HG03558 (cell line): ENCODE measurements around the gene BTN3A1.
"Not testable (repeated sequence)": the region's sequence is repeated elsewhere in the genome, so short reads cannot be mapped to it uniquely, and the experiment has no call there.

Experiments used
- ATAC-seq: cut with Tn5 transposase; IDR thresholded peaks from one replicate; pipeline ENCODE4 v1.9.1; 2021; ENCODE audit warnings: moderate number of reproducible peaks; ENCODE audit not compliant: unreplicated experiment; ENCODE audit errors: extremely low read depth

The BTN3A1 gene

GRCh38 chr6:26437550-26437949 lies 35.5 kb downstream of the BTN3A1 start:
- ATAC-seq, result no peak

GRCh38 chr6:26438000-26438399 lies 35.9 kb downstream of the BTN3A1 start:
- ATAC-seq, result no peak

DNA sequence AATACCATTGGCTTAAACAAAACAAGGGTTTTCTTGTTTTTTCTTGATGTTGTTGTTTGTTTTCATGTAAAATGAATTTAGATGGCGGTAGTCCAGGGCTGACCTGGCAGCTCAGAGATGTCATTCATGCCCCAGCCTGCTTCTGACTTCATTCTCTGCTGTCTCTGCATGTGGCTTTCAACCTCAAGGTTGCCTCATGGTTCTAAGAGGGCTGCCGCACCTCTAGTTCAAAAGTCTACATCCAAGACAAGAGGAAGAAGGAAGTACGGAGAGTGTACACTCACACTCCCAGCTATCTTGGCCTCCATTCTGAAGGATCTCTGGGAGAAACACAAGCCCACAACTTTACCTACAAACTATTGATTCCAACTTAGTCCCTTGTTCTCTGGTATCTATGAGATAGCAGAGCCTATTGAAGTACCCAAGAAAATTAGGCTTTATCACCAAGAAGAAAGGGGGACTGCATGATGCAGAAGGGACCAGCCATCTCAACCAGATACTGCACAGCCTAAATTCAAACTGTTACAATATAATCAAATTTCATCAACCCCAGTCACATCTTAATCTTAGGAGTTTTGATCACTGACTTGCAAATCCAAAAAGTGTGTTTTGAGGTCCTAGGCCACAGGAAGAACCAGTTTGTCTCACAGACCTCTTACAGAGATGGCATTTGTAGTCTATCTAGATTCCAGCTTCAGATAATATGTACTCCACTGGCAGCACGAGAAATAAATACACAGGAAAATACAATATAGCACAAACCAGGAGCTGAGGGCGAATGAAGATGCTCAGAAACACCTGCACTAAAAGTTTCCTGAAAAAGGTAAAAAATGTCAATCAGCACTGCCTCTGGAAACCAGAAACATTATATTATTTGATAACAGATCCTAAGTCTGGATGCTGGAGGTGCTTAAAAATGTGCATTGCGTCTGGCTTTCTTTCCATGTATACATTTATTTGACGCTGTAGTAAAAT lies 37.4 kb downstream of the BTN3A1 start:
- ATAC-seq, result no peak

GRCh38 chr6:26440977-26441358 lies 38.9 kb downstream of the BTN3A1 start:
- ATAC-seq, result no peak

DNA sequence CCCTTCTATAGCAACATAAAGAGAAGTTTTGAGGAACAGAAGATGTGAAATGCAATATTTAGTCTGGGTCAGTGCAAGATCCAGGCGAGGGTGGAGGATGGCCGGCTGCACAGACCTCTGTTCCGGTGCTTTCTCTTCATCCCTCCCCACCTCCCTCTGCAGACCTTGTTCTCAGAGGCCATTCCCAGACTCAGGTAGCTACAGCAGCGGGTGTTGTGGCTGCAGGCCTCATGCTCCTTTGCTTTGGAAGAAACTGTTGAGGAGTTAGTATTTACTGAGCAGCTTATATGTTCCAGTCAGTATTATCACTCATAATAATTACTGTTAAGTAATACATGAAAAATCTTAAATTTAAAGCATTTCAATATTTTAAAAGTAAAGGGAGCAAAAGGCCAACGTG lies 39.9 kb downstream of the BTN3A1 start:
- no peak for ATAC-seq

DNA sequence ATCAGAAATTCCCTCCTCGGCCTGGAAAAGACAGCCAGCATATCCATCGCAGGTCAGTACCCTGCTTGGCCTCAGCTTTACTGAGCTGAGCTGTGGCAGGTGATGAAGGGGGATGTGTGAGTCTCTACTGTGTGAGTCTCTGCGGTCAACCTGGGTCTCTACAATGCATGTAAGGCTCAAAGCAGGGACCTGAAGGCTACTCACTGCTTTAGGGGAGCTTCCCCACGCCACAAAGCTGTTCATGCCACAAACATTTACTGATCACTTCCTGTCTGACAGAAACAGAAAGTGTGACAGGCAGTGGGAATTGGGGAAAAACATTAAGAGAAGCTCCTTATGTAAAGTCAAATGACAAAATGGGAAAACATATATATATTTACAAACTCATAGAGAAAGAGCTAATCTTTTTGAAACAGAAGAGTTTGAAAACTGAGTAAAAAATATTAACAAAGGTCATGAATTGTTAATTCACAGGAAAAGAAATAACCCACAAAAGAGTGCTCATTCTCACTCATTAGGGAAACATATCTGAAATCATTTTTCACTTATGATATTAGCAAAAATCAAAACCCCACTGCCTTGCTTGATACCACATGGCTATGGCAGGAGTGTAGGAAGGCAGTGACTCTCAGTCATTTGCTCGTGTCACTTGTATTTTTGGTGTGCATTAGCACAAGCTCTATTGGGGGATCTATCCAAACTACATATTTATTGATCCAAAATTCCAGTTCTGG lies 44.0 kb downstream of the BTN3A1 start:
- peak; percentile 65 for ATAC-seq

- no peak for ATAC-seq
Observed at GRCh38 chr6:26447257-26447656, 45.2 kb downstream of the BTN3A1 start.

DNA sequence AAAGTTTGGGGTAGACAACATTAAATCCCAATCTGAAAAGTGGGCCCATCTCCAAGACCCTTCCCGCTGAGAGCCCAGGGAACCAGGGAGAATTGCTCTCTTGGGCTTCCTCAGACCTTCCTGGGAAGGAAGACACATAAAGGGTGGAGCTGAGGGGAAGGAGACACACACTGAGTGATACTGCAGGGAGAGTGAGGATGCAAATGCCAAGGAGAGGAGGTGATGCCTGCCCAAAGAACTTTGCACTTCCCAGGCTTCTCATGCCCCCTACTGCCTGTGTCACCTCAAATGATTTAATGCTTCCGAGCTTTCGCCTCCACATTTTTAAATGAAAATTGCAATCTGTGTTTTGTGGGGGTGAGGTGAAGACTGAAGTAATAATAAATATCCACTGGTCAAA lies 48.2 kb downstream of the BTN3A1 start:
- no peak for ATAC-seq

DNA sequence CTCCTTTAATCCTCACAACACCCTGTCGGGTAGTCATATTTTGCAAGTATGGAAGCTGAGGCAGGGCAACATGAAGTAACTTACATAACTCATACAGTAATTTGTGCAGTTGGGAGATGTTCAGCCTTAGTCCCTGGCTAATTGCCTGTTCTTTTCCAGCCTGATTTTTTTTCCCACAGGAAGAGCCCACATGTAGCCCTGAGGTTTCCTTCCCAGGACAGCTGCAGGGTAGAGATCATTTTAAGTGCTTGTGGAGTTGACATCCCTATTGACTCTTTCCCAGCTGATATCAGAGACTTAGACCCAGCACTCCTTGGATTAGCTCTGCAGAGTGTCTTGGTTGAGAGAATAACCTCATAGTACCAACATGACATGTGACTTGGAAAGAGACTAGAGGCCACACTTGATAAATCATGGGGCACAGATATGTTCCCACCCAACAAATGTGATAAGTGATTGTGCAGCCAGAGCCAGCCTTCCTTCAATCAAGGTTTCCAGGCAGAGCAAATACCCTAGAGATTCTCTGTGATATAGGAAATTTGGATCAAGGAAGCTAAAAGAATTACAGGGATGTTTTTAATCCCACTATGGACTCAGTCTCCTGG lies 50.7 kb downstream of the BTN3A1 start:
- ATAC-seq, result no peak

DNA sequence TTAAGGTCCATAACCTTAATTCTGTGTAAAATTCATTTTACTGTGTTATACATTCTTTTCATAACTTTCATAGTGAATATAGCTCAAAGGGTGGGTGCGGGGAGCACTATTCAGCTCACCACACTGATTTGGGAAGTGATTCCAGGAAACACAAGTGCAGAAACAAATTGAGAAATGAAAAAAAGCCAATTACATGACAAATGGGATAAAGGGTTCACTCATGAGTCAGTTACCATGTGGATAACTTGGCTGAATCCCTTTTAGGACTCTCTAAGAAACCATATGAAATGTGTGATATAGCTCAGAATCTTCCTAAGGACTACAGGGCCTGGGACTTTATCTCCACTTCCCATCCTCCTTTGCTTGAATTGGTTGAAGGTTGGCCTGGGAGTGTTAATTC lies 52.6 kb downstream of the BTN3A1 start:
- ATAC-seq, result no peak

GRCh38 chr6:26455357-26455970 lies 53.4 kb downstream of the BTN3A1 start:
- no peak for ATAC-seq

DNA sequence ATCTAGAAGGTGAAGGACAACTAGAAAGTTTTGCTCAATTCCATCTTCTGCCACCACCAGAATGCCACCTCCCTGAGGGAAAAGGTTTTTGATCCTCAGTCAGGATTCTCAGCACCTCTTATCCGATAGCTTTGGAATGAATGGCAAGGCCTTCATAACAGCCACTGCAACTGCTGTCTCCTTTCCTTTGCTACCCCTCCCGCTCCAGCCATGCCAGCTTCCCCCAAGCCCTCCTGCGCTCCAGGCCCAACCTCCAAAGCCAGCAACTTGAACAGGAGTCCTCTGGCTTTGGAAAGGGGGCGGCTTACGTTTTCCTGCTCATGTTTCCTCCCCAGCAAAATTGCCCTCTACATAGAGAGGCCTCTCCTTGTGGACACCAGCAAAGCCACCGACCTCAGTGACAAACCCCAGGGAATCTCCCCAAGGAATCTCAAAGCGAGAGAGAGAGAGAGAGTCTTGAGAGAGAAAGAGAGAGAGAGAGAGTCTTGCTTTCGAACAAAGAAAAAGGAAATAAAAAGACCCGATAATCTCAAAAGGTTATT lies 55.3 kb downstream of the BTN3A1 start:
- no peak for ATAC-seq

GRCh38 chr6:26457806-26458688 lies 56.0 kb downstream of the BTN3A1 start, which contains the start of gene BTN2A1:
Gene BTN2A1, plus strand, starts transcription at chr6:26457955. Its CDS starts 682 bp downstream, at chr6:26458637.
- peak; percentile 91 for ATAC-seq

- no peak for ATAC-seq
Observed at GRCh38 chr6:26459023-26459810, 57.1 kb downstream of the BTN3A1 start.

DNA sequence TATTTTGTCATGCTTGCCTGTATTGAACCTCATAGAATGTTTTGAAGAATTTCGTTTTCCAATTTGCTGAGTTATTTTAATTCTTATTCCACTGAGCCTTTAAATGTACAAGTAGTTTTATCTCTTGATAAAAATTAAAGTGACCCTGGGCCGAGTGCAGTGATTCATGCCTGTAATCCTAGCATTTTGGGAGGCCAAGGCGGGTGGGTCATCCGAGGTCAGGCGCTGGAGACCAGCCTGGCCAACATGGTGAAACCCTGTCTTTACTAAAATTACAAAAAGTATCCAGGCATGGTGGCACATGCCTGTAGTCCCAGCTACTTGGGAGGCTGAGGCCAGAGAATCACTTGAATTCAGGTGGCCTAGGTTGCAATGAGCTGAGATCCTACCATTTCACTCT lies 59.3 kb downstream of the BTN3A1 start:
- not testable (repeated sequence) for ATAC-seq

GRCh38 chr6:26464014-26464413 lies 61.9 kb downstream of the BTN3A1 start:
- no peak for ATAC-seq

- ATAC-seq, result no peak
Observed at GRCh38 chr6:26464416-26465131, 62.5 kb downstream of the BTN3A1 start.
